Measurements from ENCODE around the gene GLIS1.

Gene GLIS1

DNA sequence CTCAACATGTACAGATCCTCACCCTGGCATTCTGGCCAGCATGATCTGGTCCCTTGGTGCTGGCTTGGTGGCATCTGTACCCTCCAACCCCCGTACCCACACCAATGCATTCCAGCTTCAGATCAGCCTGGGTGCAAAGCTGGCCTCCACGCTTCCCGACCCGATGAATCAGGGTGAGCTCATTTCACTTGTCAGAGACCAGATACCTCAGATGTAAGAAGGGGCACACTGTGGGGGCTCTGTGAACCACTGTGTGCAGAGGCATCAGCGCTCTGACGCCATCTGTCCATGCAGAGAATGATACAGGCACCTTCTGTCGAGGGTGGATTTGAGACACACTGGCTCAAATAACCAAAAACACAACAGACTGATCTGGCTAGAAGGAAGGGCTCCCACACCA is 203.1 kb downstream of the GLIS1 start:
- H3K4me3 ChIP-seq (ENCODE audit: low read depth, low read length): no peak overlapping the region
- TF ChIP-seq, protein P1, sequence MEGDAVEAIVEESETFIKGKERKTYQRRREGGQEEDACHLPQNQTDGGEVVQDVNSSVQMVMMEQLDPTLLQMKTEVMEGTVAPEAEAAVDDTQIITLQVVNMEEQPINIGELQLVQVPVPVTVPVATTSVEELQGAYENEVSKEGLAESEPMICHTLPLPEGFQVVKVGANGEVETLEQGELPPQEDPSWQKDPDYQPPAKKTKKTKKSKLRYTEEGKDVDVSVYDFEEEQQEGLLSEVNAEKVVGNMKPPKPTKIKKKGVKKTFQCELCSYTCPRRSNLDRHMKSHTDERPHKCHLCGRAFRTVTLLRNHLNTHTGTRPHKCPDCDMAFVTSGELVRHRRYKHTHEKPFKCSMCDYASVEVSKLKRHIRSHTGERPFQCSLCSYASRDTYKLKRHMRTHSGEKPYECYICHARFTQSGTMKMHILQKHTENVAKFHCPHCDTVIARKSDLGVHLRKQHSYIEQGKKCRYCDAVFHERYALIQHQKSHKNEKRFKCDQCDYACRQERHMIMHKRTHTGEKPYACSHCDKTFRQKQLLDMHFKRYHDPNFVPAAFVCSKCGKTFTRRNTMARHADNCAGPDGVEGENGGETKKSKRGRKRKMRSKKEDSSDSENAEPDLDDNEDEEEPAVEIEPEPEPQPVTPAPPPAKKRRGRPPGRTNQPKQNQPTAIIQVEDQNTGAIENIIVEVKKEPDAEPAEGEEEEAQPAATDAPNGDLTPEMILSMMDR (conservative IDR thresholded peaks at IDR 0.05; ENCODE audit: low read depth, low read length): no peak
- no peak for DNase-seq (ENCODE audit: low read depth)

DNA sequence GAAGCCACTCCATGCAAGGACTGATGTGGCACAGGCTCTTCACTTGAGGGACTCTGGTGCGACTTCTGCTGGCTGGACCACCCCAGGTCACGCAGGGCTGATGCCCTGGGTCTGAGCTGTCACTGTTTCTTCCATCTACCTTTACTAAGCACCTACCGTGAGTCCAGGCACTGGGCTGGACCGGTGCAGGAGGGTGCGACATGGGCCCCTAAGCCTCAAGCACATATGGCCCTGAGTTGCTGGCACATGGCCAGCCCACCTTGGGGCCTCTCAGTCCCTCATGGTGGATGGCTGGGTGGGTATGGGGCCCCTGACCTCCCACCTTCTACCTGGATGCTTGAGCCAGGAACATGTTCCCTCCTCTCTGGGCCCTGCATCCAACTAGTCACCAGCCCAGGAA is 203.7 kb downstream of the GLIS1 start:
- DNase-seq (ENCODE audit: low read depth): no peak
- H3K4me3 ChIP-seq (ENCODE audit: low read depth, low read length): no peak overlapping the region
- TF ChIP-seq, protein P1 (conservative IDR thresholded peaks at IDR 0.05; ENCODE audit: low read depth, low read length): no peak

DNA sequence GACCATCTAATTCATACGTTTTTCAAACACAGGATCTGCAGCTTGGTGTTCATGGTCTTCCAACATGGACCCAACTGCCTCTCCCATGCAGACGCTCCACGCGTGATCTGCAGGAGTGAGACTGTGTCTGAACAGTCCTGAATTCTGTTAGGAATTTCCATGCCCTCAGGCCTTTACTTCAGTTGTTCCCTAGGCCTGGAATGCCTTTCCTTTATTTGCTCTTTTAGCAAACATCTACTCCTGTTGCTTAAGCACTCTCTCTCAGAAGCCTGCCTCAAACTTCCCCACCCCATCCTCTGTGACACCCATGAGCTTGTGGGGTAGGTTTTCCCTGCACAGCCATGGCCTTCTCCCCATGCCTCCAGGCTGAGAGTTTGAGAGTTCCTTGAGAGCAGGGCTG is 206.1 kb downstream of the GLIS1 start:
- no peak for DNase-seq (ENCODE audit: low read depth)
- TF ChIP-seq, protein P1 (conservative IDR thresholded peaks at IDR 0.05; ENCODE audit: low read depth, low read length): no peak
- no peak overlapping the region for H3K4me3 ChIP-seq (ENCODE audit: low read depth, low read length)

DNA sequence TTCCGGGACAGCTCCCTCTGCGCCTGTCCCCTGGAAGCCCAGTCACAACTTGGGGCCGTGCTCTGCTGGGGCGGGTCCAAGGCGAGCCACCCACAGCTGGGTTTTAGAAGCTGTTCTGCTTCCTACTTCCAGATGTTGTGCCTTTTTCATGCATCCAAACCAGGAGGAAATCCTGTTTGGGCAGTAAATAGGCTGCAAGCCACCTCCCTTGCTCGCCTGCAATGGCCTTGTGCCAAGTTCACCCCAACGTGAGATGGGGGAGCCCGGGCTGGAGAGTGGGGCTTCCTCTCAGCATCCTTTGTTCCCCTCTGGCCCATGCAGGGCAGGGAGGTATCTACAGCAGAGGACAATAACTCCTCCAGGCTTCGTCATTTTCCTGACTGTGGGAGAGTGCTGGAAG is 206.6 kb downstream of the GLIS1 start:
- TF ChIP-seq, protein P1 (conservative IDR thresholded peaks at IDR 0.05; ENCODE audit: low read depth, low read length): no peak
- H3K4me3 ChIP-seq (ENCODE audit: low read depth, low read length): no peak overlapping the region

DNA sequence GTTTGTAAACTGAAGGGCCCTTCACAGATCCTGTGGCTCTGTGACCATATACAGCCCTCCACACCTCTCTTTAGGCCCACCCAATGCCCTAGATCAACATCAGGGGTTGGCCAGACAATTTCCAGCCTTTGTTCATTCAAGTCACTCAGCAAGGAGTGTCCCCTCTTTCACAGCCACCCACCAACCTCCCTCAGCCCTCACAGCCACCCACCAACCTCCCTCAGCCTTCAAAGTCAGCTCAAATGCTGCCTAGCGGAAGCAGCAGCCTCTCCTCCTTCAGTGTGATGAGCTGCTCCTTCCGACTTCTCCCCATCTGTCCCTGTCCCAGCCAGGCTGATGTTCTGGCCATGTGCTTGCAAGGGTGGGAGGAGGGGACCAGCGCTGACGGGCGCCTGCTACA is 208.4 kb downstream of the GLIS1 start:
- DNase-seq (ENCODE audit: low read depth): no peak
- no peak overlapping the region for H3K4me3 ChIP-seq (ENCODE audit: low read depth, low read length)
- TF ChIP-seq, protein P1 (conservative IDR thresholded peaks at IDR 0.05; ENCODE audit: low read depth, low read length): no peak

More for the DNA sequence above, 206.6 kb downstream of the GLIS1 start:
- no peak for DNase-seq (ENCODE audit: low read depth)

DNA sequence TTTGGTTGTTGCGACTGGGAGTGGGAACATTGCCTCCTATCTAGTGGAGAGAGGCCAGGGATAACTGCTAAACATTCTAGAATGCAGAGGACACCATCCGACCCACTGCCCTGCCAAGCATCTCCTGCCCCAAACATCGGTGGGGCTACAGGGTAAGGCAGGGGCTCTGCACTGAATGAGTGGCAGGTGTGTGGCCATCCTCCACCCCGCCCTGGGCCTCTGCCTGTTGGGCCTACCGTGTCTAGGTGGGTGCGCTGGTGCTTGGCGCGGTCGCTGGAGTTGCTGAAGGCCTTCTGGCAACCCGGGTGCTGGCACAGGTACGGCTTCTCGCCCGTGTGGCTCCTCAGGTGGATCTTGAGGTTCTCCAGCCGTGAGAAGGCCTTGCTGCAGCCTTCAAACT is 209.4 kb downstream of the GLIS1 start:
- H3K4me3 ChIP-seq (ENCODE audit: low read depth, low read length): no peak overlapping the region
- DNase-seq (ENCODE audit: low read depth): no peak
- TF ChIP-seq, protein P1 (conservative IDR thresholded peaks at IDR 0.05; ENCODE audit: low read depth, low read length): no peak

DNA sequence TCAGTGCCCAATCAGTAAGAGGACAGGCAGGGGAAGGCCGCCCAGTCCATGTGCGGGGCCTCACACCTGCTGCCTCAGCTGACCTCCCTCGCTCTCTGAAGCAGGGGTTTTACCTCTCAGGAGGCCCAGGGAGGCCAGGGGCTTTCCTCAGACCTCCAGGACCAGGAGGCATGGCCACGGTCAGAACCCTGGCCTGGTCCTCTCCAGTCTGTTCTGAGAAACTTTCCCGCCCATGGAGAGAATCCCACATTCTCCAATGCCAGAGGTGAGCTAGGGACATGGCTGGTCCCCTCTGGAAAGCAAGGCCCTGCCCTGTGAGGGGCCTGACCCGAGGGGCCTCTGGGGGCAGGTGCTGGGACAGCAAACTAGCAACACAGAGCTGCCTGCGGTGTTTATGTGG is 211.6 kb downstream of the GLIS1 start:
- H3K4me3 ChIP-seq (ENCODE audit: low read depth, low read length): no peak overlapping the region
- DNase-seq (ENCODE audit: low read depth): no peak
- TF ChIP-seq, protein P1 (conservative IDR thresholded peaks at IDR 0.05; ENCODE audit: low read depth, low read length): no peak
